ENCODE results near the gene HMCES.
"Not testable (repeated sequence)": the region's sequence is repeated elsewhere in the genome, so short reads cannot be mapped to it uniquely, and the experiment has no call there.

Gene HMCES

GRCh38 chr3:129346695-129347457 lies 68.2 kb downstream of the HMCES start:
- DNase-seq (ENCODE audit: low read depth) = no peak

- DNase-seq (ENCODE audit: low read depth) = no peak
Observed at GRCh38 chr3:129347458-129347845, 68.8 kb downstream of the HMCES start.

GRCh38 chr3:129348734-129349133 lies 70.1 kb downstream of the HMCES start:
- no peak for DNase-seq (ENCODE audit: low read depth)

- DNase-seq (ENCODE audit: low read depth) = not testable (repeated sequence)
Observed at GRCh38 chr3:129349169-129349568, 70.5 kb downstream of the HMCES start.

GRCh38 chr3:129349791-129350190 lies 71.1 kb downstream of the HMCES start:
- no peak for DNase-seq (ENCODE audit: low read depth)

GRCh38 chr3:129352045-129352444 lies 73.4 kb downstream of the HMCES start:
- no peak for DNase-seq (ENCODE audit: low read depth)

- no peak for DNase-seq (ENCODE audit: low read depth)
Observed at GRCh38 chr3:129352650-129353588, 74.2 kb downstream of the HMCES start.

GRCh38 chr3:129353589-129353941 lies 74.9 kb downstream of the HMCES start:
- no peak for DNase-seq (ENCODE audit: low read depth)
